Activated CD8-positive, alpha-beta memory T cell treated with anti-CD3 and anti-CD28 coated beads for 48 hours (primary cell): ENCODE results near the gene PDHX.

Source experiments
- DNase-seq, 3 experiments: peaks; one replicate each; pipeline ENCODE4 v3.0.0-alpha.2; 2020; ENCODE audit warnings: low read depth in 2 of 3, low spot score in 2 of 3

Gene PDHX

GRCh38 chr11:35043936-35044335, 127.5 kb downstream of the PDHX start:
- no peak for DNase-seq

GRCh38 chr11:35045236-35045820, 128.9 kb downstream of the PDHX start:
- no peak for DNase-seq
